B cell (primary cell): ENCODE results near the gene CFAP54.

Experiments
- EZH2 ChIP-seq: IDR thresholded peaks from 2 replicates; pipeline ENCODE4 v1.6.1; 2012; ENCODE audit warnings: borderline replicate concordance, low read depth, mild to moderate bottlenecking, moderate library complexity, low read length; ENCODE audit not compliant: insufficient read depth, poor library complexity, severe bottlenecking
- TF ChIP-seq, protein P1 (sequence below): fragments of 200-600 bp; IDR thresholded peaks from one replicate; pipeline ENCODE4 v1.8.0; 2022; ENCODE audit warnings: antibody characterized with exemption, mild to moderate bottlenecking

DNA sequence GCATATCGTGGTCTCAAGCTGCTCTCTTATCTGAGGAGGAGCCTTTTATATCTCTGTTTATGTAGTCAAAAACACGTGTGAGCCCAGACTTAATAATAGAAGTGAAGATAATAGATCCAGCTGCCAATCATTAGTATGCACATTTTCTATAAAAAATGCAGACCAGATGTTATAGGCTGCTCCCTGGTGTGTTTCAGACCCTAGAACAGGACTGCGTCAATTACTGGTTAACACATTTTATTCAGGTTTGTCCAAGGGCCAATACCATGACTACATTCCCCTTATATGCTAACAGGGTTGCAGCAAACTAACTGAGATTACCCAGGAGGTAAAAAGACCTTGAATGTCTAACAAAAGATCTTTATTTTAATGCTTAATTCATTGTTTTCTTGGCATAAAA is 319.2 kb downstream of the CFAP54 start:
- TF ChIP-seq, protein P1, sequence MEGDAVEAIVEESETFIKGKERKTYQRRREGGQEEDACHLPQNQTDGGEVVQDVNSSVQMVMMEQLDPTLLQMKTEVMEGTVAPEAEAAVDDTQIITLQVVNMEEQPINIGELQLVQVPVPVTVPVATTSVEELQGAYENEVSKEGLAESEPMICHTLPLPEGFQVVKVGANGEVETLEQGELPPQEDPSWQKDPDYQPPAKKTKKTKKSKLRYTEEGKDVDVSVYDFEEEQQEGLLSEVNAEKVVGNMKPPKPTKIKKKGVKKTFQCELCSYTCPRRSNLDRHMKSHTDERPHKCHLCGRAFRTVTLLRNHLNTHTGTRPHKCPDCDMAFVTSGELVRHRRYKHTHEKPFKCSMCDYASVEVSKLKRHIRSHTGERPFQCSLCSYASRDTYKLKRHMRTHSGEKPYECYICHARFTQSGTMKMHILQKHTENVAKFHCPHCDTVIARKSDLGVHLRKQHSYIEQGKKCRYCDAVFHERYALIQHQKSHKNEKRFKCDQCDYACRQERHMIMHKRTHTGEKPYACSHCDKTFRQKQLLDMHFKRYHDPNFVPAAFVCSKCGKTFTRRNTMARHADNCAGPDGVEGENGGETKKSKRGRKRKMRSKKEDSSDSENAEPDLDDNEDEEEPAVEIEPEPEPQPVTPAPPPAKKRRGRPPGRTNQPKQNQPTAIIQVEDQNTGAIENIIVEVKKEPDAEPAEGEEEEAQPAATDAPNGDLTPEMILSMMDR = no peak
- no peak for TF ChIP-seq EZH2
